Pons (tissue), 1 donor: ENCODE results near the gene ATF6.
"Not testable (repeated sequence)": the region's sequence is repeated elsewhere in the genome, so short reads cannot be mapped to it uniquely, and the experiment has no call there.

Experiments used
- DNase-seq: peaks from one replicate; pipeline ENCODE4 v3.0.0-alpha.2; 2016; ENCODE audit warnings: low spot score

ATF6 gene

GRCh38 chr1:161832299-161832907, 66.3 kb downstream of the ATF6 start:
- not testable (repeated sequence) for DNase-seq

DNA sequence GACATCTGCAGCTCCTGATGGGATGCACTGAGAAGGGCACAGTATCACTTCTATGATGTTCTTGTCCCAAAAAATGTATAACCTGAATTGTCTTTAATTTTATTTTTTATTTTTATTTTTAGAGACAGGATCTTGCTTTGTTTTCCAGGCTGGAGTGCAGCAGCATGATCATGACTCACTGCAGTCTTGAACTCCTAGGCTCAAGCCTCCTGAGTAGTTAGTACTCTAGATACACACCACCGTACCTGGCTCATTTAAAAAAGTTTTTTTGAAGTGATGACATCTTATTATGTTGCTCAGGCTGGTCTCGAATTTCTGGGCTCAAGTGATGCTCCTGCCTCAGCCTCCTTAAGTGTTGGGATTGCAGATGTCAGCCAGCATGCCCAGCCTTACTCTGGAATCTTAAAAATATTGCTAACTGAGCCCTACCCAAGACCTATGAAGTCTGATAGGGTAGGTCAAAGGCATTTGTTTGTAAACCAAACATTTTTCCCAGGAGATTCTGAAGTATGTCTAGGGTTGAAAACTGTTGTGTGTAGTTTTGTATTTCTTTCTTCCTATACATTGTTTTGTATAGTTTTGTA, 68.9 kb downstream of the ATF6 start:
- no peak for DNase-seq

GRCh38 chr1:161836018-161836417, 69.9 kb downstream of the ATF6 start:
- DNase-seq, result no peak

DNA sequence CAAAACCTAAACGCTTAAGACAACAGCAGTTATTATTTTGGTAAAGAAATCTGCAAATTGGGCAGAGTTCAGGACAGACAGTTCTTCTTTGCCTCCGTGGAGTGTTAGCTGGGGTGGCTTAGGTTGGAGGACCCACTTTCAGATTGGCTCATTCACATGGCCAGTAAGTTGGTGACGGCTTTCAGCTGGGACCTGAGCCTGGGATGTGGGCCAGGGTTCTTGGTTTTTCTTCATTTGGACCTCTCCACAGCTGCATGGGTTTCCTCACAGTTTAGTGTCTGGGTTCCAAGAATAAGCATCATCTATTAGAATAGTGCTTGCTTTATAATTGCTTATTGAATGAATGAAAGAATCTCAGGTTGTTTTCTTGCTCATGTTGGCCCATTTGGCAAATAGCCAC, 72.2 kb downstream of the ATF6 start:
- DNase-seq, result no peak

- no peak for DNase-seq
Observed at GRCh38 chr1:161838885-161839284, 72.8 kb downstream of the ATF6 start.

DNA sequence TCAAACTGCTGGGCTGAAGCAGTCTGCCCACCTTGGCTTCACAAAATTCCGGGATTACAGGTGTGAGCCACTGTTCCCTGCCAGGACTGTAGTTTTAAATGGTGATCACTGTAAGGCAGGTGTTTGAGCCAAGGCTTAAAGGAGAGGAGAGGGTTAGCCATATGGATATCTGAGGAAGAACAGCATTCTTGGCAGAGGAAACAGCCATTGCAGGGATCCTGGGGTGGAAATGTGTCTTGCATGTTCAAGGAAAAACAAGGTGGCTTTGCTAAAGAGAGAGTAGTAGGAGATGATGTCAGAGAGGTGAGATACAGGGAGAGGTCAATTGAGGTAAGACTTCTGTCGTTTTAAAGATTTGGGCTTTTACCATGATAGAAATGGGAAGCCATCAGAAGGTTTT, 73.5 kb downstream of the ATF6 start:
- DNase-seq, result no peak

- DNase-seq, result no peak
Observed at GRCh38 chr1:161840363-161840762, 74.2 kb downstream of the ATF6 start.

DNA sequence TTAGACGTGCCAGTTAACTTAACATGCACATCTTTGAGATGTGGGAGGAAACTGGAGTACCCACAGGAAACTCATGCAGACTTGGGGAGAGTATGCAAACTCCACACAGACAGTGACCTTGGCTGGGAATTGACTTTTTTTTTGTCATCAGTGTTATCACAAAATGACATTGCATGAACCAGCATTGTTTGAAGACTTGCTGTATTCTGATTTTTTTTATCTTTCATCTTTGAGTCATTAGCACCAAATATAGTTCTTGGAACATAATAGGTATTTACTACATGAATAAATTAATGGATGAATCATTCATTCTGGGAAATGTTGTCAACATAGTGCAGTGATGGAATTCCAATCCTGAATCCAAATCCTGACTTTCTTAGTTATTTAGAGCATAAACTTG, 77.0 kb downstream of the ATF6 start:
- DNase-seq, result no peak

- DNase-seq, result no peak
Observed at GRCh38 chr1:161844696-161845095, 78.6 kb downstream of the ATF6 start.

- DNase-seq, result no peak
Observed at GRCh38 chr1:161848676-161849075, 82.6 kb downstream of the ATF6 start.

GRCh38 chr1:161849518-161849917, 83.4 kb downstream of the ATF6 start:
- DNase-seq, result no peak

DNA sequence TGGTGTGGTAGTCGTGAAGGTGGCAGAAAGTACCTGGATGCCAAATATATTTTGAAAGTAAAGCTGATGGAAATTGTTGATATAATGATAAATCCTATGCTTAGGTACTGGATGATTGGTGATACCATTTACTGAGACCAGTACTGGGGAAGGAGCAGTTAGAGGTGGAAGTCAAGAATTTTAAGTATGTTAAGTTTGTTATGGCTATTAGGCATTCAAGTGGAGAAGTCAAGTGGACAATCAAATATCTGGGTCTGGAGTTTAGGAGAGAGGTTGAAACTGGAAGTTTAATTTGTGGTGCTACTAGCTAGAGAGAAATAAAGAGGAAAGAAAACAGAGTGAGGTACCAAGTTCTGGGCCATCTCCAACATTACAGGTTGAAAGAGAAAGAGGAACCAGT, 89.1 kb downstream of the ATF6 start:
- no peak for DNase-seq

GRCh38 chr1:161858271-161858670, 92.2 kb downstream of the ATF6 start:
- no peak for DNase-seq

GRCh38 chr1:161863549-161863948, 97.4 kb downstream of the ATF6 start:
- DNase-seq, result no peak

DNA sequence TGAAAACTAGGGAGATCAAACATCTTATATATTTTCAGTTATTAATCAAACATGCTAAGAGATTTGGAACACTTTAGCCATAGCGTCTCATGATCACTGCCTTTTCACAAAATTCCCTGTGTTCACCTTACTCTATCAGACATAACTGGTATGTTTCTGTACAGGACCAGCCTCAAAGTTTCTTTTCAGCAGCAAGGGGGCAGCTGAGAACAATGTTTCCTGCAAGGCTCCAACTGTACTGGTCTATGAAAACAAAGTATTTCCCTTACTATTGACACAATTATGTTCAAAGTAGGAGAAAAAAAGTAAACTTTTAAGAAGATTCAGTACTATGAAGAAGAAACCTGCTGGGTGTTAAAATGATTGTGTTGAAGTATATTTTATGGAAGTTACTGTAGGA, 98.5 kb downstream of the ATF6 start:
- peak; percentile 45 for DNase-seq

GRCh38 chr1:161866241-161866640, 100.1 kb downstream of the ATF6 start:
- DNase-seq, result no peak

DNA sequence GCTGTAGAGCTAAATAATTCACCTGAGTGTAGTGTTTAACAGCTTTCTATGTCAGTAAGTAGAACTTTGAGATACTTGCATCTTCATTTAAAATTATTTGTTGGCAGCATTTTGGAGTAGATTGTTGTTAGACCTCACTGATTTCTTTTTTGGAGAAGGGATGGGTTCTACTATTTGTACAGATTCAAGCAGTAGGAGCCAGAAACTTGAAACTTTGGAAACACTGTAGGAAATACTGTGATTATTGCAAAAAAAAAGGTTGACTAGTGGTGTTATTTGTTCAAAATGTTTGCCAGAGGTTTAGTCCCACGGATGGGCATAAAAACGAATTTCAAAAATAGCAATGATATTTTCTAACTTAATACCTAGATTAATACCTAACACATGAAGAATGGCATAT, 102.7 kb downstream of the ATF6 start:
- no peak for DNase-seq

DNA sequence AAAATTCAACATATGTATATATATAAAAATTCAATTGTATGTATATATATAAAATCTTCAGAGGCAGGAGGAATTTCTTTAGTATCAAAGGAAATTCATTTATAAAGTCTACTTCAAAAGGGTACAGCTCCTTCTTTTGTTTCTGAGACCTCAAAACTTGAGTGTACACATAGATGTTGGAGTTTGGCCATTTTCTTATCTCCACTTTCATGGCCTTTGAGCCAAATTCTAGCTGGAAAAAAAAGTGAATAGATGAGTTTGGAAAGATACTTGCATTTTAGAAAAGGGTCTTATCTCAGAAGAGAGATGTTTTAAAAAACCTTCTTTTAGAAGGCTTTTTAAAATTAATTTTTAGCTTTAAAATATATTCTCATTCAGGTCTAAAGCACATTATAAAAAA, 103.2 kb downstream of the ATF6 start:
- DNase-seq, result no peak

GRCh38 chr1:161872506-161872905, 106.4 kb downstream of the ATF6 start:
- no peak for DNase-seq

GRCh38 chr1:161879261-161879660, 113.1 kb downstream of the ATF6 start:
- DNase-seq, result no peak

DNA sequence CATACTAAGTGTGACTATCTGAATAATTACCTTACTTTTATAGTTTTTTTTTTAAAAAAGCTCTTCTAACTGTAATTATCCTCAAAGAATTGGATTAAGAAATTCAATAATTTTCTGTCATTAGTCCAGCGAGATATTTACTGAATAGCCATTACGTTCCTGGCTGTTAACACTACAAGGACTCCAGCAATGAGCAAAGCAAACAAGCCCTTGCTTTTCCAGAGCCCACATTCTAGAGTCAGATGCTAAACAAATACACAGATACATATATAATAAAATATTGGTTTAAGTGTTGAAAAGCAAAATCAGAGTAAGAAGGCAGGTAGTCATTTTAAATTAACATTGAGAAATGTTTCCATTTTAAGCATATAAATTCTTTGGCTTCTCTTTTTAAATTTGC, 118.4 kb downstream of the ATF6 start:
- DNase-seq, result no peak

DNA sequence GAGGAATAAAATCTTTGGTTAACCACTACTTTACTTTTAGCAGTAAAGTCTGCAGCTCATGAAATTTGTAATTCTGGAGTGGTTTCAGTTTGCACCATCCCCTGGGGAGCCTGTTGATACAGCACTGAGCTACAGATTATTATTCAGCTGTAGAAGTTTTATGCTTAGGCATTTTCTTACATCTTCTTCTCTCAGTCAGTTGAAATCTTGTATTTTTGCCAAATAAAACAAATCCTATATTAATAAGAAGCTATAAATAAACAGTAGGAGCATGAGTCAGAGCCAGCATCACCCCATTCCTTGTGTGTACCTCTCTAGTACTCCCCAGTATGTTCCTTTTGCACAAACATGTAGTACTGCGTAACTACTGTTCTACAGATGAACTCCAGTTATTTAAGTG, 118.9 kb downstream of the ATF6 start:
- no peak for DNase-seq

- DNase-seq, result no peak
Observed at GRCh38 chr1:161885759-161886158, 119.6 kb downstream of the ATF6 start.

GRCh38 chr1:161886589-161886988, 120.5 kb downstream of the ATF6 start:
- DNase-seq, result no peak
